Measurements from ENCODE around the gene LGALS4. TPM values are rescaled to one million over a fixed set of nuclear protein-coding genes. Genes with fewer than 3 reads are reported as not detected.

Gene LGALS4
- total and polyA plus RNA-seq, 9 of the 15 experiments (the other 6 are each of a cell fraction or from before 2014, with no cell fraction given), result 0.08 to 1.1 (median 0.30) TPM; not detected in 3

DNA sequence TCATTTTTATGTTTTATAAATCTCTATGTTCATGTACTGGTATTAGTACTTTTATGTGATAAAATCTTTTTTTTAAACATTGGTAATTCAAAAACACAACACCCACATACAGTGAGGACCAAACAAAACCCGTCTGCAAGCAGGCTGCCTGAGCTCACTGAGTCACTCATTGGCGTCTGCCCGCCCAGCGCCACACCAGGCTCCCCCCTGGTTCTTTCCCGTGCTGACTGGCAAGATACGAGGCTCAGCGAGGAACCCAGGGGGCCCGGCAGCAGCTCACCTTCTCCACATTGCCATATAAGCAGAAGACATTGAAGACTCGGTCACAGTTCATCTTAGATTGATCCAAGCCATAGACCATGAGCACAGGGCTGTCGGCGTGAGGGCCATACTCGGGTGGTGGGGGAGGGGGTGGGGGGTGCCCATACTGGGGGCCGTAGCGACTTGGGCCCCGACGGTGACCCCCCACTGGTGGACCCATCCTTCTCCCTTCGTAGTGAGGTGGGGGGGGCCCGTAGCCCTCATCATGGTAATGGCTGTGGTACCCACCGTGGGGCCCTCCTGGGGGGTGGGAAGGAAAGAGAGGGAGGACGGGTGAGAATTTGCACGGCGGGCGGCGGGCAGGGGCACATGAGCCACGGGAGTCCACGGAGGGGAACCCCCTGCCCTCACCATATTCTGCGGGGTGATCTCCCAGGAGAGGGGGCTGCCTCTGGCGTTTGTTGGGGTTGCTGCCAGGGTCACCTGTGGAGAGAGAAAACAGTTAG, 27.3 kb upstream of the LGALS4 start:
- intact Hi-C loops (cut with micrococcal nuclease) (no loop called here), in situ Hi-C loops (cut with MboI) (no loop called here)
- ATAC-seq (no peak), FAIRE-seq (no peak), DNase-seq (ENCODE audit: extremely low read depth in 1 of 4, low spot score in 3 of 4) (peak in 2 of 4 experiments; percentile 5 to 13)
- ChIA-PET CTCF (ENCODE audit: low intra/inter-chr PET ratio) (no interaction called here), POLR2A (interaction anchor here (0.6 to 4.7 kb wide), 7 partner anchors 8 to 305 kb away, joined by 3 to 58 read pairs (median 3); partner anchors contain the start of genes ECH1 and HNRNPL)
- Histone ChIP-seq H3K36me3 (ENCODE audit: control insufficient read depth, insufficient read depth, low read length) (peaks cover 96% of the 10 kb centered on the region), H3K4me1 (replicated peaks in 1 of 2; ENCODE audit: control insufficient read depth in 2 of 2, insufficient read depth in 2 of 2, low read length in 2 of 2) (peaks cover 0 to 14% of the 10 kb centered on the region in 2 experiments; a peak in 4 of 5 replicates), H3K79me2 (ENCODE audit: control insufficient read depth, insufficient read depth, low read length) (peaks cover 41% of the 10 kb centered on the region), H3K9me3 (replicated peaks; ENCODE audit: control insufficient read depth, insufficient read depth, low read depth, low read length) (no peaks in the 10 kb centered on the region), H3K4me3 (no peak overlapping the region), H4K20me1 (replicated peaks; ENCODE audit: control insufficient read depth, insufficient read depth, low read length) (peaks cover 30% of the 10 kb centered on the region), H3K9me1 (ENCODE audit: control insufficient read depth, insufficient read depth, low read length) (no peaks in the 10 kb centered on the region), H3K27ac (ENCODE audit: extremely low read depth, low read depth, low read length) (no peak overlapping the region), H3K9ac (ENCODE audit: insufficient read depth in 1 of 2, low read depth in 2 of 2, low read length in 2 of 2) (no peak overlapping the region), H2AFZ (ENCODE audit: low read depth, low read length) (no peak overlapping the region), H3K4me2 (ENCODE audit: insufficient read depth, low read length) (no peak overlapping the region), H3K27me3 (ENCODE audit: control insufficient read depth in 2 of 2, insufficient read depth in 2 of 2, low read length in 2 of 2) (no peaks in the 10 kb centered on the region)
- TF ChIP-seq PCBP1 (IDR thresholded peaks at IDR 0.05; ENCODE audit: low read depth, low read length, poor library complexity, severe bottlenecking) (no peak), POLR2G (IDR thresholded peaks at IDR 0.05; ENCODE audit: low read depth, low read length) (peak; percentile 72)
- no TSS peak for BruUV-seq (replicated peaks)
- WGBS (ENCODE audit: insufficient coverage, low coverage, missing lambda C conversion rate), result 97% methylated on average over 15 of the region's 28 CpGs
